GM20000 (cell line): ENCODE measurements around the gene DDB1.

Experiments used
- DNase-seq: peaks from one replicate; pipeline ENCODE4 v3.0.0; 2012; ENCODE audit warnings: low spot score
- TF ChIP-seq, protein P1 (sequence below): IDR thresholded peaks from 2 replicates; pipeline ENCODE4 v1.5.1; 2012; ENCODE audit warnings: mild to moderate bottlenecking, control low read depth; ENCODE audit errors: extremely low read depth, missing control alignments

The DDB1 gene

DNA sequence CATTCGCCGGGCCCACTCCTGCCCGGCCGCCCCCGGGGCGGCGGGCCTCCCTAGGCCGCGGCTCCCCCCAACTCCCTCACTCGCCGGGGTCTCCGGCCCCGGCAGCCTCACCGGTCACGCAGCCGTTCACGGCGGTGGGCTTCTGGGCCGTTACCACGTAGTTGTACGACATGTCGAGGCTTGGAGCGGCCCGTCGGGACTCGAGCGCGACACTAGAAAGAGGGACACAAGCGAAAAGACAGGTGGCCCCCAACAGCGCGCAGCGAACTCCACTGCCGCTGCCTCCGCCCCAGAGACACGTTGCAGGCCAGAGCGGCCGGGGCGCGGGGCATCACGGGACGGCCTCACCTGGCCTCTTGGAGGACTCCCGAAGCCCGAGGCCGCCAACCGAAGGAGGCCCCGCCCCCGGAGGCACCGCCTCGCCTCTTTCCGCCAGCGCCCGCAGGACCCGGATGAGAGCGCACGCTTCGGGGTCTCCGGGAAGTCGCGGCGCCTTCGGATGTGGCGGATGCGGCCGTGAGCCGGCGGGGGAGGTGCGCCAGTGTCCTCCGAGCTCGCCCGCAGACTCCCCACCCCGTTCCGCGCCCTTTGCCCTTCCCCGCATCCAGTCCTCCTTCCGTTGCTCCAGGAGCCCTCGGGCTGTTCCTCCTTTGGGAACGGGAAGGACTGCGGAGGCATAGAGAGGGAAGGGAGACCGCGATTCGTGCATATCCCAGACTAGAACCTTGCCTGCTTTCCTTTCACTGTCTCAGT lies at the start of gene DDB1, which contains the start of gene TKFC:
Gene DDB1, minus strand, starts transcription at position 309 of the 753 bp plus-strand sequence. Its CDS starts 137 bp downstream, at position 172.
Gene TKFC, plus strand, starts transcription at position 432 of the 753 bp plus-strand sequence. CDS start 1,501 bp downstream, outside the sequence.
- DNase-seq = peak; percentile 99
- TF ChIP-seq, protein P1, sequence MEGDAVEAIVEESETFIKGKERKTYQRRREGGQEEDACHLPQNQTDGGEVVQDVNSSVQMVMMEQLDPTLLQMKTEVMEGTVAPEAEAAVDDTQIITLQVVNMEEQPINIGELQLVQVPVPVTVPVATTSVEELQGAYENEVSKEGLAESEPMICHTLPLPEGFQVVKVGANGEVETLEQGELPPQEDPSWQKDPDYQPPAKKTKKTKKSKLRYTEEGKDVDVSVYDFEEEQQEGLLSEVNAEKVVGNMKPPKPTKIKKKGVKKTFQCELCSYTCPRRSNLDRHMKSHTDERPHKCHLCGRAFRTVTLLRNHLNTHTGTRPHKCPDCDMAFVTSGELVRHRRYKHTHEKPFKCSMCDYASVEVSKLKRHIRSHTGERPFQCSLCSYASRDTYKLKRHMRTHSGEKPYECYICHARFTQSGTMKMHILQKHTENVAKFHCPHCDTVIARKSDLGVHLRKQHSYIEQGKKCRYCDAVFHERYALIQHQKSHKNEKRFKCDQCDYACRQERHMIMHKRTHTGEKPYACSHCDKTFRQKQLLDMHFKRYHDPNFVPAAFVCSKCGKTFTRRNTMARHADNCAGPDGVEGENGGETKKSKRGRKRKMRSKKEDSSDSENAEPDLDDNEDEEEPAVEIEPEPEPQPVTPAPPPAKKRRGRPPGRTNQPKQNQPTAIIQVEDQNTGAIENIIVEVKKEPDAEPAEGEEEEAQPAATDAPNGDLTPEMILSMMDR = no peak

DNA sequence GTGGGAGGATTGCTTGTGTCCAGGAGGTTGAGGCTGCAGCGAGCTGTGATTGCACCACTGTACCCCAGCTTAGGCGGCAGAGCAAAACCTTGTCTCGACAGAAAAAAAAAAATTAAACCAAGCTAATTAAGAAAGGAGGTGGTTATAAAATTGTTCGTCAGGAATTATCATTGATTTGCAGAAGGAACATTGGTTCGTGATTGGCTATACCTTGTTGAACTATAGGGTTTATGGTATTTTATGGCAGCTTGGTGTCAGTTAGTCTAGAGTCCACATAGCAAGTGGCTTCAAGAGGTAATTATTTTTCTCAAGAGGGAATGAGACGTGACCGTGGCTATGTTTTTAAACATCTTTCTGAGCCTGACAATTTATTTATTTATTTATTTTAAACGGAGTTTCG lies 48.0 kb upstream of the DDB1 start:
- TF ChIP-seq, protein P1 = no peak
- no peak for DNase-seq

DNA sequence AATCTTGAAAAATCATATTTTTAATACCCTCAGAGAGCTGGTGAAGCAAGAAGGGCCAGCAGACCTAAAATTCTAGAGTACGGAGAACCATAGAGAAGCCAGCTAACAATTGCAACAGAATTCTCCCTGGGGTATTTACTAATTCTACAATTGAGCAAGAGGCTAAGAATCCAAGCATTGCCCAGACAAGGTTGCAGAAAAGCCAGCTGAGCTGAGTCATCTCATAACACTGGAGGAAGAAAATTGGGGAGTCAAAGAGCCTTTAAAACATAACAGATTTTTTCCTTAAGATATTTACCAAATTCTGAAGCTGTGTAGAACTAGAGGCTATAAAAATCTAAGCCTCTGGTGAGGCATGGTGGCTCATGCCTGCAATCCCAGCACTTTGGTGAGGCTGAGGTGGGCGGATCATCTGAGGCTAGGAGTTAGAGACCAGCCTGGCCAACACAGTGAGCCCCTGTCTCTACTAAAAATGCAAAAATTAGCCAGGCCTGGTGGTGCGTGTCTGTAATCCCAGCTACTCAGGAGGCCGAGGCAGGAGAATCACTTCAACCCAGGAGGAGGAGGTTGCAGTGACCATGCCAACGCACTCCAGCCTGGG lies 45.9 kb upstream of the DDB1 start:
- TF ChIP-seq, protein P1 = no peak
- DNase-seq = no peak

DNA sequence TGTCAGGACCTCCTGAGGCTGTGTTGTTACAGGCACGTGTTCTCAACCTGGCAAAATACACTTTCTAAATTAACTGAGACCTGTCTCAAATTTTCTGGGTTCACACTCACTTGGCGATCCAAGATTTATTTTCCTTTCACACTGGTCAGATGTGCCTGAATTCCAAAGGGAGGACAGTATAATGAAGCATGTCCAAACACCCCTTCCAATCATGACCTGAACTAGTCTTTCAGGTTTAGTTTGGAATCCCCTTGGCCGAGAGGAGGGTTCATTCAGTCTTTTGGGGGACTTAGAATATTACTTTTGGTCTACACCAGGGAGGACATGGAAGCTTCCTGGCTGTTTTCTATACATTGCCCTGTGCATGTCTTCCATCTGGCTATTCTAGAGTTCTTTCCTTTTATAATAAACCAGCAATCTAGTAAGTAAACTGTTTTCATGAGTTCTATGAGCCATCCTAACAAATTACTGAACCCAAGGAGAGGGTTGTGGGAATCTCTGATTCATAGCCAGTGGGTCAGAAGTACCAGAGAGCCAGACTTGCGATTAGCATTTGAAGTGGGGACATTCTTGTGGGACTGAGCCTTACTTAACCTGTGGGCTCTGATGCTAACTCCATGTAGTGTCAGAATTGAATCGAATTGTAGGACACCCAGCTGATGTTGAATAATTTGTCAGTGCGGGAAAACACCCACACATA lies 44.7 kb upstream of the DDB1 start:
- TF ChIP-seq, protein P1 = no peak
- DNase-seq = no peak

DNA sequence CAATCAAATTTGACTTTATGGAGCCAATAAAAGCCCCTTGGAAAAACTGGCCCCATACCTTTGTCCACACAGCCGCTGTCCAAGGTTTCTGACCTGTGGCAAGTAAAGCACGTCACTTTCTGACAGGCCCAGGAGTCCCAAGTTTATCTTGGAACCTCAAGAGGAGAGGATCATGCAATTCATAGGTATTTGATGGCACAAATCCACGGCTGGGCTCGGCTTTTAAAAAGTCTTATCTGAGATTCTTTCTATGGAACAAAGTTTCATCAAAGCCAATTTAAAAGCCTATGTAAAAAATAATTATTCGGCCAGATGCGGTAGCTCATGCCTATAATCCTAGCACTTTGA lies 42.8 kb upstream of the DDB1 start:
- TF ChIP-seq, protein P1 = no peak

DNA sequence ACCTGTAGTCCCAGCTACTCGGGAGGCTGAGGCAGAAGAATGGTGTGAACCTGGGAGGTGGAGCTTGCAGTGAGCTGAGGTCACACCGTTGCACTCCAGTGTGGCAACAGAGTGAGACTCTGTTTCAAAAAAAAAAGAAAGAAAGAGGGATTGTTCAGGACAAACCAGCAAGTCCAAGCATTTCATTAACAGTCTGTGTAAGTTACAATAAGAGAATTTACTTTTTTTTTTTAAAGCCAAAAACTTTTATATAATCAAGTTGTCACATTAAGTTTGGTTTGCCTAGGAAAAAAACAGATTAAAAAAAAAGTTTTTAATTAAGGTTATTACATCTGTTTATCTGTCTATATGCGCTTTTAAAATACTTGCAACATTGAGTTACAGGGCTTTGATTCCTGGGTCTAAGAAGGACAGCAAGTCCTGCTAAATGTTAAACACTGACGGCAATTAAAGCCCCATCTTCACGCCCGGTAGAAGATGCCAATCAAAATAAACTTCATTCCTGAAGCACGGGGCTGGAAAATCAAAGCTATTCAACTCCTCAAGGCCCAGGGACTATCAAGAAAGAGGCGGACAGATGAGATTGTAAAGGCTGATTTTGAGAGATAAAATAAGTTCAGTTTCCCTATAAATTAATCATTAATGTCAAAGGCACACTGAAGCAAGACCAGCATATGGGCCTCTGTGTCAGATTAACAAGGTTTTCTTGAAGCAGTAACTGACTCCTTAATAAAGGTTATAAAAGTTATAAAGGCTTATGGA lies 39.9 kb upstream of the DDB1 start:
- TF ChIP-seq, protein P1 = no peak
- DNase-seq = no peak

More for the DNA sequence above, 42.8 kb upstream of the DDB1 start:
- no peak for DNase-seq
